GM21825 (cell line): ENCODE measurements around the gene SGTA.

Source experiments
- ATAC-seq: cut with Tn5 transposase; IDR thresholded peaks from one replicate; pipeline ENCODE4 v1.9.1; 2021; ENCODE audit warnings: mild to moderate bottlenecking, moderate library complexity; ENCODE audit not compliant: unreplicated experiment

Gene SGTA

DNA sequence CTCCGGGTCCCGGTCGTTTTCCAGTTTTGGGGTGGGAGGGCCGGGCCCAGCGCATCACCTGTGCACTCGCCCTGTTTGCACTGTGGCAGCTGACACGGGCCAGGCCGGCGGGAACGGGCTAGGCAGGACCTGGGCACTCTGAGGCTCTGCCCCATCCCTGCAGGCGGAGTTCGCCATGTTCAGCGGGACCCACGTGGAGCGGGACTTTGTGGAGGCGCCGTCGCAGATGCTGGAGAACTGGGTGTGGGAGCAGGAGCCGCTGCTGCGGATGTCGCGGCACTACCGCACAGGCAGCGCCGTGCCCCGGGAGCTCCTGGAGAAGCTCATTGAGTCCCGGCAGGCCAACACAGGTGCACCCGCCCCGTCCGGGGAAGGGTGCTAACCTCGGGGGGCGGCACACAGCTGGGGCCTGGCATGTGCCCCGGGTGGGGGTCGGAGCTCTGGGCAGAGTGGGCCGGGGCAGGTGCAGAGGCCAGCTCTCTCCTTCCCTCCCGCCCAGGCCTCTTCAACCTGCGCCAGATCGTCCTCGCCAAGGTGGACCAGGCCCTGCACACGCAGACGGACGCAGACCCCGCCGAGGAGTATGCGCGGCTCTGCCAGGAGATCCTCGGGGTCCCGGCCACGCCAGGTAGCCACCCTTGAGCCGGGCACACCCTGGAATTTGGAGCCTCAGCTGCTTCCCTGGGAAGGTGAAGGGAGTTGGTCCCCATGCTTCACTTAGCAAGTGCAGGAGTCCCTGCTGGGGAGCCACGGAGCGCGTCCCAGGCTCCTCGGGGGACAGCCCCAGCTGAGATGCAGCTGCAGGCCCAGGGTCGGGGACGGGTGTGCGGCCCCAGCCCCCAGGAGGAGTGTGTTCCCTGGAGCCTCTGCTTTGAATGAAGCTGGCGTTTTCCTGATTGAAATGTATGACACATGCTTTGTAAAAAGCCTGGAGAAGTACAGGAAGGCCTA is 27.3 kb upstream of the SGTA start:
- ATAC-seq: no peak

DNA sequence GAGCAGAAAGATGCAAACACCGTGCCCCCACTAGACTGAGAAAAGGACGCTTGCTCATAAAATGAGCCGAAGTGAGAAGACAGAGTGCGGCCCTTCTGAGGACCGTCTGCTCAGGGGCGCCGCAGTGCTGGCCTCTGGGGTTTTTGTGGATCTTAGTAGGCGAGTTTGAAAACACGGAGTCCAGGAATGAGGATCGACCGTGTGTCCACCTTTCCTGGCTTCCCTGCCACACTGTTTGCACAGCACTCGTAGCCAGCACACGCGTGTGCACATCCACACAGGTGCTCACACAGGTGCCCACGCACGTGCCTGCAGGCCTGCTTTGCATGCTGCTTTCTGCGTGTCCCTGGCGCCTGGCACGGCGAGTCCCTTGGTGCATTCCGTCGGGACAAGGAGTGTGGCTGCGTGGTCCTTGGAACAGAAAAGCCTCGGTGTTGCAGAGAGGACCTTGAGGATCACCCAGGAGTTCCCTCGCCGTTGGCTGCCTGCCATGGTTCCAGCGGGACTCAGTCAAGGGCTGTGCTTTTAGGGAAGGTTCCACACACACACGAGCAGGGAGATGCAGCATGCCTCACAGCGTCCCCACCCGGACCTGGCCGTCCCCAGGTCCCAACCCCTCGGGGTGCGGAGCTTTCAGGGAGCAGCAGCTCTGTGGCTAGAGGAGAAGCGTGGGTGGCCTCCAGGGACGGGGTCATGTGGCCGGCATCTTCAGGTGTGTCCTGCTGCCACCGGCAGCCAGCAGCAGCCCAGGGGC is 26.5 kb upstream of the SGTA start:
- no peak for ATAC-seq

DNA sequence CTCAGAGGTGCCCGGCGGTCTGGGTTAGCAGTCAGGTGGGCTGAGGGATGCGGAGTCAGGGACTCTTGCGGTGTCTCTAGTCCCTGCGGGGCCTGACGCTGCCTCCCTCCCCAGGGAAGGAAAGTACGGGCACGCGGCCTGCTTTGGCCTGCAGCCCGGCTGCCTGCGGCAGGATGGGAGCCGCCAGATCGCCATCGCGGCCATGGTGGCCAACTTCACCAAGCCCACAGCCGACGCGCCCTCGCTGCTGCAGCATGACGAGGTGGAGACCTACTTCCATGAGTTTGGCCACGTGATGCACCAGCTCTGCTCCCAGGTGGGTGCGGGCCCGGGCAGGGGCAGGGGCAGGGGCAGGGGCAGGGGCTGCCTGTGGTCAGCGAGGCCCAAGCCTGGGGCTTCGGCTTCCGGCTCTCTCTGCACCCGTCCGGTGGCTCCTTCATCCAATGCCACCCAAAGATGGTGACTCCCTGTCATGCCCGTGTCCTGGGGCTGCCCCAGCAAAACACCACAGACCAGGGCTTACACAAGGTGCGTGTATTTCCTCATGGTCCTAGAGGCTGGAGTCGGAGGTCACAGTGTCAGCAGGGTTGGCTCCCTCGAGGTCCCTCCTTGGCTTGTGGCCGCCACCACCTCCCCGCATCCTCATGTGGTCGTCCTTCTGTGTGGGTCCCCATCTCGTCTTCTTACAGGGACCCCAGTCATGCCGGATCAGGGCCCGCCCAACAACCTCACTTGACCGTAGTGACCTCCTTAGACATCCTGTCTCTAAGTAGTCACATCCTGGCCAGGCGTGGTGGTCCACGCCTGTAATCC is 25.3 kb upstream of the SGTA start:
- ATAC-seq: no peak

DNA sequence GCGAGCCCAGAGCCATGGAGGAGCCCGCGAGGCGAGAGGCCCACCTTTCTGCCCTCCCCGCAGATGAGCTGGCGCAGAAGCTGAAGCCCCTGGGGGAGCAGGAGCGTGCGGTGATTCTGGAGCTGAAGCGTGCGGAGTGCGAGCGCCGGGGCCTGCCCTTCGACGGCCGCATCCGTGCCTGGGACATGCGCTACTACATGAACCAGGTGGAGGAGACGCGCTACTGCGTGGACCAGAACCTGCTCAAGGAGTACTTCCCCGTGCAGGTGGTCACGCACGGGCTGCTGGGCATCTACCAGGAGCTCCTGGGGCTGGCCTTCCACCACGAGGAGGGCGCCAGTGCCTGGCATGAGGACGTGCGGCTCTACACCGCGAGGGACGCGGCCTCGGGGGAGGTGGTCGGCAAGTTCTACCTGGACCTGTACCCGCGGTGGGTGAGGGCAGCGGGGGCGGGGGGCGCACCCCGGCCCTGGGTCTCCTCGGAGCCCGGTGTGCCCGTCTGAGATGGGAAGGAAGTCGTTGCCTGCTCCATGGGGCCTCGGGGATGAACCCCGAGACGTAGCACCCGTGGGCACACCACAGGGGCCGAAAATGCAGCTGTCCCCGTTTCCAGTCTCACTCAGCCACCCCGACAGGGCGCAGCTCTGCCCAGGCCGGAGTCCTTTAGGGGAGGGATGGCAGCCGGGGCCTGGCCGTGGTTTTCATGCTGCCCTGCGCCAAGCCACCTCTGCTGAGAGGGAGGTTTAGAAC is 24.5 kb upstream of the SGTA start:
- no peak for ATAC-seq

DNA sequence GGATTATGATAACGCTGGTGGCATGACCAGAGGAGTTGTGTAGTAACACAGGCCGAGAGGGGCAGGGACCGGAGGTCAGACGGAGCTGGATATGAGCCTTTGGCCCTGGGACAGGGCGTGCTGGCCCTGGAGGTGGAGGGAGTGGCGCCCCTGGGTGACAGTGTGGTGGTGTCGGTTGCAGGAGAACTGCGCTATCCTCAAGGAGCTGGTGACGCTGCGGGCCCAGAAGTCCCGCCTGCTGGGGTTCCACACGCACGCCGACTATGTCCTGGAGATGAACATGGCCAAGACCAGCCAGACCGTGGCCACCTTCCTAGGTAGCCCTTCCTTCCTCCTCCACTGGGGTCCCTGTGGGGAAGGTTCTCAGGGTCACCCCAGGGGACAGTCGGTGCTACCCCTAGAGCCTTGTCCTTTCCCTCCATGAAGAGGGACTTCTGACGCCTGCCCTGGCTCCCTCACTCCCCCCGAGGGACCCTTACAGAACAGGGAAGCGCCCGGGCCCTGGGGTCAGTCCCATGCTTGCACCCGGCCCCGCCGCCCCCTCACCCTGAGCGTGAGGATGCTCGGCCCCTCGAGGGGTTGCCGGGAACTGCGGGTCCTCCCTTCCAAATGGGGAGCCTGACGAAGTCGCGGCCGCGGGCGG is 23.8 kb upstream of the SGTA start:
- ATAC-seq: no peak

DNA sequence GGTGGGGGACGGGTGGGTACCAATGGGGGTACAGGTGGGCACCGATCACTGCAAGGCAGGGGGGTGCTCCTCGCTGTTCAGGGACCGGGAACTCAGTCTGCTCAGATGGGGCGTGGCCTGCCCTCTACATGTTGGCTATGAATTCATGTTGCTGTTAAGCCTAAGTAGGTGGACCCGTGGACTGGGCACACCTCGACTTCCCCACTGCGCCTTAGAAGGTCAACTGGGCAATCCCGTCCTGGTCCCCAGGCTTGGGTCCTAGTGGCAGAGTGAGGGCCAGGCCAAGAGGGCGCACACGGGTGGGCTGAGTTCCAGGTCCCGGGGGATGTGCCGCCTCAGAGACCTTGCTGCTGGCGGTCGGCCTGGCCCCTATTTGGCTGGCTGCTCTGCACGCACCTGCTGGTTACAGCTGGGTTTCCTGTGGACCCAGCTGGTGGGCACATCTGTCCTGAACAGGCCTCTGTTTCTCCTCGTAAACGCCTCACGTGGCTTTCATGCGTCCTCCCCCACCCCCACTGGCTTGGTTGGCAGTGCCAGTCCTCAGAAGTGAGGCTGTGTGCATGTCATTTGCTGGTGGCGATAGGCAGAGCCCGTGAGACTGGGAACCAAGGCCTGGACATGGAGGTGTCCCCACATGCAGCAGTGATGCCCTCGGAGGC is 23.0 kb upstream of the SGTA start:
- ATAC-seq: no peak

DNA sequence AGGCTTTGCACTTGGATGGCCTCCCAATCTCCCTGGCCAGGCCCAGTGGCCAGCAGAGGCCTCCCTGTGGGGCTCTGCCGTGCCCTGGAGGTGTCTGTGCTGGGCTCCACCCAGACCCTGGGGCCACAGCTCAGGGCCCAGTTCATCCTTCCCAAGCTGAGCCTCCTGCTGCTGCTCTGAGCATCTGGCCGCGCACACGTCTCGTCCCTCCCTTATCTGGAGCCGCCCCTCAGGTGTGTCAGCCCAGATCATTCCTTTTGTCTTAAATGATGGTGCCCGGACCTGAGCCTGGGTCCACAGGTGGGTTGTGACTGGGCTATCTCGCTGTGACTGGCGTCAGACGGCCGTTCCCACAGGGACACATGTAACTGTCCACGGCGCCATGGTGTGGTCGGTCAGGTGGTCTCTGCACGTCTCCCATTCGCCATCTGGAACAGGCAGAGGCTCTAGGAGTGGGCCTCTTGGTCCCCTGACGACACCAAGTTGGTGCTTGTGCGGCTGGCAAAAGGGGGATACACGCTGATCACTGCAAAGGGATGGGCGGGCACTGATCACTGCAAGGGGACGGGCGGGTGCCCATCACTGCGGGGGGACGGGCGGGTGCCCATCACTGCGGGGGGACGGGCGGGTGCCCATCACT is 22.3 kb upstream of the SGTA start:
- no peak for ATAC-seq

DNA sequence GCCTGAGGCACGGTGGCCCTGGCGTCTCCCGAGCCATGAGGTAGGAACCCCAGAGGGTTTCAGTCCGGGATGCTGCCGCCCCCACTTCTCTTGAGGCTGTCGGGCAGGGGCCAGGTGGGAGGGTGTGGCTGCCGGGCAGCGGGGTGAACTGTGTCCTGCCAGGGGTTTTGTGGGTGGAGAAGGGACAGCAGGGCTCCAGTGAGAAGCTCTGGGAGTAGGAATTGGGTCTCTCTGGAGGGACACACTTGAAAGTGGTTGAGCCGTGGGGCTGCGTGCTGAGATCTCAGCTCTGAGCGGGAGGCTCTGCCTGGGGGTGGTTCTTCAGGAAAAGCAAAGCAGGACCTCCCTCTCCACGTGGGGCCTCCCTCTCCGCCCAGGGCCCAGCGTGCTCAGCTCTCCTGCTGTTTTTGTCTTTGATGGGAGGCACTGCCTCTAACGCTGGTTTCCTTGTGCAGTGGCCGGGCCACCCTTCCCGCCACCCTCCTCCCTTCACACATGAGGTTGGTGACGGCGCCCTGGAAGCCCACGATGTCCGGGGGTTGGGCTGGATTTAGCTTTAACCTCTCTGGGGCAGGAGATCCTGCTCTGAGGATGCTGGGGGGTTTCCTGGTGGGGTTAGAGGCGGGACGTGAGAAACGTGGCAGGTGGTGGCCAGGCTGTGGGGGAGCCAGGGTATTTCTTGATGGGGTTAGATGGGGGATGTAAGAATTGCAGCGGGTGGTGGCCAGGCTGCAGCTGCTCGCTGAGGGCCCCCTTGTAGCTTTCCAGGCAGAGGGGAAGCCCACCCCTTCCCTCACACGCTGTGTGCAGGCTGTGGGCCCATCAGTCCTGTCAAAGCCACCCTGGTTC is 21.3 kb upstream of the SGTA start:
- ATAC-seq: no peak

DNA sequence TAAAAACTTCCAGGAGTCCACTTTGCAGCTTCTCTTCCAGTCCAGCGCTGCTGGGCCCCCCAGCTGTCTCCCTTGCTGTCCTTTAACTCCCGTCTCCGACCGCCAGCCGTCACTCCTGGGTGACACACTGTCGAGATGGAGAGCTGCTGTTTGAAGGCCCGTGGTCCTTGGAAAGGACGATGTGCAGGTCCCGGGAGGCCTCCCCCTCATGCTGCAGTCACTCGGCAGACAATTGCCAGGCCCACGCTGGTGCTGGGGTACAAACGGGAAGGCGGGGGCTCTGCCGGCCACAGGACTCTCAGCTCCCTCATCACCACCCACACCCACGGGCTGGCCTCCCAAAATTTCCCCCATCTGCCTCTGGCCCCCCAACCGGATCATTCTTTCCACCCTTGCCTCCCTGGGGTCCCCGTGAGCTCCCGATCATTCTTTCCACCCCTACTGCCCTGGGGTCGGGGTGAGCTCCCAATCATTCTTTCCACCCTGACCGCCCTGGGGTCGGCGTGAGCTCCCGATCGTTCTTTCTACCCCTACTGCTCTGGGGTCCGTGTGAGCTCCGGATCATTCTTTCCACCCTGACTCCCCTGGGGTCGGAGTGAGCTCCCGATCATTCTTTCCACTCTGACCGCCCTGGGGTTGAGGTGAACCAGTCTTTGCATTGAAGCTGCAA is 20.5 kb upstream of the SGTA start:
- no peak for ATAC-seq

DNA sequence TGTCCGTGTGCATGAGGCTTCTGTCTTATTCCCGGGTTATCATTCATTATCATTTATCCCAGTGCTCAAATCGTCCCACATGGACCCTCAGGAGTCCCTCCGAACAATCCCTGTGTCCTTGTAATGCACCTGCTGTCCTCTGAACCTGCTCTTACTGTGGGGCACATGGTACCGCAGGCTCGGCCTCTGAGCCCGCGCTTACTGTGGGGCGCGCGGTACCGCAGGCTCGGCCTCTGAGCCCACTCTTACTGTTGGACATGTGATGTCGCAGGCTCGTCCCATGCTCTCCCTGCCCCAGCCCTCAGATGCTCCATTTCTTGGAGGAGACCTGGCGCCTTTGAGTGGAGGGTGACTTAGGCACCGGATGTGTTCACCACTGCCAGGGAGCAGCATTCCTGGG is 19.8 kb upstream of the SGTA start:
- no peak for ATAC-seq

DNA sequence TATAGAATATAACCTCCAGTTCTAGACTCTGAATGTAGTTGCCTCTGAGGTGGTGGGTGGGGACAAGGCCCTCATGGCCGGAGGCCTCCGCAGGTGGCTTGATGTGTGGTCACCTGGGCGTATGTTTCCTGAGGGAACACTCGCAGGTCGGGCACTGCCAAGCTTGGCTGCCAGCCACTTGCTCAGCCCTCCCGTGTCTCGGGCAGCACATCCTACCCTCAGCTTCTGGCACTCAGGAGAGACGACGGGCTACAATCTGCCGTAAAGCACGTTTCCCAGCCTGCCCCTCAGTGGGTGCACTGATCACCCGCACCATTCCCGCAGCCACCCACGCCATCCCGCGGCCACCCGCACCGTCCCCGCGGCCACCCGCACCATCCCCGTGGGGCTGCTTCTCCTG is 17.4 kb upstream of the SGTA start:
- no peak for ATAC-seq

DNA sequence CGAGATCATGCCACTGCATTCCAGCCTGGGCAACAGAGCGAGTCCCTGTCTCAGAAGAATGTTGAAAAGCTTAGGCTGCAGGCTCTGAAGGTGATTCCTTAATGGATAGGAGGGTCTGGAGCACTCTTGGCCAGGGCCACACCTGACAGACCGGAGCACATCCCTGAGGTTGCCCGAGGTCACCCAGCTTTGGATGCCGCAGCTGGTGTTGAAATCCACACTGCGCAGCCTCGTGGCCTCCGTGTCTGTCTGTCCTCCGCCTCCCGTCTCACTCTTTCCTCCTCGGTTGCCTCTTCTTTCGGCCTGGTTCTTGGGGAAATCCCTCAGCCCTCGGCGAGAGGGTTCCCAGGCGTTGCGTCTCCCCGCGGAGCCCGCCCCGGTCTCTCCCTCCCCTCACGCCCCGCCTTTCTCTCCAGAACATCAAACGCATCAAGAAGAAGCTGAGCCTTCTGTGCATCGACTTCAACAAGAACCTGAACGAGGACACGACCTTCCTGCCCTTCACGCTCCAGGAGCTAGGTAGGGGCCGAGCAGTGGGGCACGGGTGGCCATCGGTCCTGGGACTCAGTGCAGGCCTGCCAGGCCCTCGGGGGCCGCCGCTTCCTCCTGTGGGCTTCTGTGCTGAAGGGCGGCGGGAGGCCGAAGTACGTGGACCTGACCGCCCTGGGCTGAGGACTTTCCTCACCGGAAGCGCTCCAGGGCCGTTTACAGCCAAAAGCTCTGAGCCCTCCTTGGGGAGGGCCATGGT is 16.4 kb upstream of the SGTA start:
- ATAC-seq: no peak

DNA sequence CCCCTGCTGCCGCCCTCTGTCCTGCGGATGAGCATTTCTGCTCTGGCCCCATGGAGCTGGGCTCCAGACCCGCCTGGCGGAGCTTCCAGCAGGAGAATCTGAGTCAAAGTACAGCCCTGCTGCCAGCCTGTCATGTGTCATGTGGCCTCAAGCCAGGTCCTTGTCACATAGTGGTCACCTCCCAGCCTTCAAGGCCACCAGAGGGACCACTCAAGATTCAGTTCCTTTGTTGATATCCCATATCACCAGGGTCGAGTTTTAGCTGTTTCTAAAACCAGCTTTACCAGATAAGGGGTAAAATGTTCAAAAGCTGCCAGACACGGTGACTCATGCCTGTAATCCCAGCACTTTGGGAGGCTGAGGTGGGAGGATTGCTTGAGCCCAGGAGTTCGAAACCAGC is 15.7 kb upstream of the SGTA start:
- no peak for ATAC-seq

DNA sequence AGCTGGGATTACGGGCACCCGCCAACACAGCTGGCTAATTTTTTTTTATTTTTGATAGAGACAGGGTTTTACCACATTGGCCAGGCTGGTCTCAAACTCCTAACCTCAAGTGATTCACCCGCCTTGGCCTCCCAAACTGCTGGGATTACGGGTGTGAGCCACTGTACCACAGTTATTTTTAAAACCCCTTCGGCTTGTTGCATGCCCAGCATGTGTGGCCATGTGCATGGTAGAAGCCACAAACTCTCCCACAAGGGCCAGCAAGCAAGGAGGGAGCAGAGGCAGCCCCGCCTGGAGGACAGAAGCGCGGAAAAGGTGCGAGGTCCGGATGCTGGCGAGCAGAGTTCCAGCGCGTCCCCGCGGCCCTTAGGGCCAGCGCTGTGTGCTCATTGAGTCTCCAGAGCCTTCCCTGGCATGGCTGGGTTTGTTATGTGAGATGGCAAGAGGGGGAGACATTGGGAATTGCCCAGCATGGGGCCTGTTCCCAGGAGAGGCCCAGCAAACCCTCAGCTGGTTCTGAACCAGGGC is 15.1 kb upstream of the SGTA start:
- ATAC-seq: no peak

DNA sequence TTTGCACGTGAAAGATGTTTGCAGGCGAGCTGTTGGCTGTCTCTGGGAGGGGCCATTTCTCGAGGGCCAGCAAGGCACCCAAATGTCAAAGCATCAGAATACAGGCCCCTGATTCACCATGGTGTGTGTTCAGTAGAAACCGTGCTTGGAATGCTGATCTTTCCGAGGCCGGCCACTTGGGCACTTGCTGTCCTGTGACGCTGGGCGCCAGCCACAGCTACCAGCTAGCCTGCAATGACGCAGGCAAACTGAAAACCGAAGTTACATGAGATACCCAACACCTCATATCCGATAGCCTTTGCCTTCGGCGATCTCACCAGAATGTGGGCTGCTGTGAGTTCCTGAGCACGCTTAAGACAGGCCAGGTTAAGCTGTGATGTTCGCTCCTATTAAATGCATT is 14.2 kb upstream of the SGTA start:
- no peak for ATAC-seq

DNA sequence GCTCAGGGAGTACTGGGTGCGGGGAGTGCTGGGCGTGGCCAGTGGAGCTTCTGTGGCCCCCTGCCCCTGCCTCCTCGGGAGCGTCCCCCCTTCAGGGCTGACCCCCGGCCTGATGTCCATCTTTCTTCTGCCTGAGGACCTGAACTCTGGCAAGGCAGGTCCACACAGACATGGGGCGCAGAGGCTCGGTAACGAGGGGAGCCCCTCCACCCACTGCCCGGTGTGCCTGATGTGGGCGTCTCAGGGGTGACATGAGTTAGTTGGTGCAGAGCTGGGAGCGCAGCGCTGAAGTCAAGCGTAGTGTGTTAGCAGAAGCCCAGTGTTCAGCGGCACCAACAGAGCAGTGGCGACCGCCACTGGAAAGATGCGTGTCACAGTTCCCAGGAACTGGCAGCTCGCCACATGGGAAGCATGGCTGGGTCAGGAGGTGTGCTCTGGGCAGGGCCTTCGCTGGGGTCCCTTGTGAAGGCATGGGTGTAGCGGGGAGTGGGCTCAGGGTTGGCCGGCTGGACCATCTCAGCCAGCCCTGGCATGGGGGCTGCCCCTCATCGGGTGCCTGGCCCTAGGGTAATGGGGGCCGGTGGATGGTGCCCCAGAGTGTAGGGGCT is 13.7 kb upstream of the SGTA start:
- ATAC-seq: no peak
